Measurements from ENCODE around the gene GPR149.
"Not testable (repeated sequence)": the region's sequence is repeated elsewhere in the genome, so short reads cannot be mapped to it uniquely, and the experiment has no call there.

Gene GPR149, protein sequence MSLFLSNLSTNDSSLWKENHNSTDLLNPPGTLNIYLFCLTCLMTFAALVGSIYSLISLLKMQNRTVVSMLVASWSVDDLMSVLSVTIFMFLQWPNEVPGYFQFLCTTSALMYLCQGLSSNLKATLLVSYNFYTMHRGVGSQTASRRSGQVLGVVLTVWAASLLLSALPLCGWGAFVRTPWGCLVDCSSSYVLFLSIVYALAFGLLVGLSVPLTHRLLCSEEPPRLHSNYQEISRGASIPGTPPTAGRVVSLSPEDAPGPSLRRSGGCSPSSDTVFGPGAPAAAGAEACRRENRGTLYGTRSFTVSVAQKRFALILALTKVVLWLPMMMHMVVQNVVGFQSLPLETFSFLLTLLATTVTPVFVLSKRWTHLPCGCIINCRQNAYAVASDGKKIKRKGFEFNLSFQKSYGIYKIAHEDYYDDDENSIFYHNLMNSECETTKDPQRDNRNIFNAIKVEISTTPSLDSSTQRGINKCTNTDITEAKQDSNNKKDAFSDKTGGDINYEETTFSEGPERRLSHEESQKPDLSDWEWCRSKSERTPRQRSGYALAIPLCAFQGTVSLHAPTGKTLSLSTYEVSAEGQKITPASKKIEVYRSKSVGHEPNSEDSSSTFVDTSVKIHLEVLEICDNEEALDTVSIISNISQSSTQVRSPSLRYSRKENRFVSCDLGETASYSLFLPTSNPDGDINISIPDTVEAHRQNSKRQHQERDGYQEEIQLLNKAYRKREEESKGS

DNA sequence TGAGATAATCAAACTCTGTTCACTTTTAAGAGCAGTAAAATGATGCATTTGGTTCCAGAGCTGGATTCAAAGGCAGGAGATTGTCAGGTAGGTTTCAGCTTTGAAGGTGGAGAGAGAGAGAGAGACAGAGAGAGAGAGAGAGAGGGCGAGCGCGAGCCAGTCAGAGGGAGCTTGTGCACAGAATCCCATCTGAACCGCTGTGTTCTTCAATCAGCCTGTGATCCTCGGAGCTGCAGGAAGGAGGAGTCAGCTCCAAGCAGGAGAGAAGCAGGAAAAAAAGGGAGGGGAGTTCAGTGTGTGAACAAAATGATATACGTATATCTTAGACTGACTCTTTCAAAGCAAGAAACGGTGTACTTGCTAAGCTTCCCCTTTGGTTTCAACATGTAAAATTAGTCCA is at the start of gene GPR149:
GPR149 (minus strand) TSS at position 177 of the 400 bp plus-strand sequence. CDS start 575 bp downstream, outside the sequence.
- DNase-seq: no peak

DNA sequence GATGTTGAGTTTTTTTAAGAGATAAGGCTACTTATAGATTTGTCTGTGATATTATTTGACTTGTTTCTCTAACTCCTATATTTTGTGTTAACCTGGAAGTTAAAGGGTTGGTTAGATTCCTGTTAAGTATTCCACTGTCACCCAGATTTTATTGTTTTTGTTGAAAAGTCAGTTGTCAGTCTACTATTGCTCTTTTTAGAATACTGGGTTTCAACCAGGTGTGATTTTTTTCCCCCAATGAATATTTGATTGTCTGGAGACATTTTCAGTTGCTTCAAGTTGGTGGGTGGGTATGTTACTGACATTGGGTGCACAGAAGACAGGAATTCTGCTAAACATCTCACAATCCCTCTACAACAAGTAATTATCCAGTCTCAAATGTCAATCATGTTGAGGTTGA is 43.8 kb upstream of the GPR149 start:
- no peak for DNase-seq

DNA sequence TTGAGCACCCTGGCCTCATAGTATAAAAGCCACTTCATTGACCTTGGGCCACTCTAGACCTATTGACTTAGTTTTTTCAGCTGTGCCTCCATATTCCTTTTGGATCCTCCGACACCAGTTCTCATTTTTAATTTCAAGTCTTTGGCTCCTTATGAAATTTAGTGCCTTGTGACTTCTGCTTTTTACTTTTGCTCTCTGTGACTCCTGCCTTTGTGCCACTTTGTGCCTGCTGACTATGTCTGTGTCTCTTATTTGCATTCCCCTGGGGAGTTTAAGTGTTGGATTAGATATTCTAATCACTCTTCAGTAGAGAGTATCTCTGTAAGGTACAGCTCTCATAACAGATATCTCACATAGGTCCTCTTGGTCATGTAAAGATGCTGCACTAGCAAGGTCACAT is 39.6 kb upstream of the GPR149 start:
- DNase-seq: no peak

DNA sequence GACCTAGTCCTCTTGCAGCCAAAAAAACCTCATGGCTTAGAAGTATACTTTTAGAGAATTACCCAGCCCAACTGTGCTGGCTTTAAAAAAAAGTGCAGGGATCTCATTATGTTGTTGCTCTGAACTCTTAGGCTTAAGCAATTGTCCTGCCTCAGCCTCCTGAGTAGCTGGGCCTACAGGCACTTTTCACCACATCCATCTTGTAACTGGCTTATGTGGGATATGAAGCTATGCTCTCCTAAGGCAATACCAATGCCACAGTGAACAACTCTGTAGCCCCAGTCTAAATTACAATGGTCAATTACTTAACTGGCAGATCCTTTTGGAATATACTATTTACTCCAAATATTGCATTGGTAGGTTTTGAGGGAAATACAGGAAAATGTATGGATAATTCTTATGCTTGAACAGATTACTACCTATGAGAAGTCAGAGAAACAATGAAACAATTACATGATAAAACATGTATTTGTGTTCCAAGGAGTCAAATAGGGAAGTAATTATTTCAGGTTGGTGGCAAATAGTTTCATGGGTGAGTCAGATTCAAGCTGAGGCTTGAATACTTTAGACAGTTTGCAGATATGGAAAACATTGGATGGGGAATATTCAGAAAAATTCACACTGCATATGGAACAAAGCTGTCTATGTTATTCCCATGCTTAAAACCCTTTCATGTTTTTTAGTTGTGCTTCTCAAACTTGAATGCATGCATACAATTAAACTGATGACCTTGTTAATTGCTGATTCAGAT is 34.6 kb upstream of the GPR149 start:
- no peak for DNase-seq

DNA sequence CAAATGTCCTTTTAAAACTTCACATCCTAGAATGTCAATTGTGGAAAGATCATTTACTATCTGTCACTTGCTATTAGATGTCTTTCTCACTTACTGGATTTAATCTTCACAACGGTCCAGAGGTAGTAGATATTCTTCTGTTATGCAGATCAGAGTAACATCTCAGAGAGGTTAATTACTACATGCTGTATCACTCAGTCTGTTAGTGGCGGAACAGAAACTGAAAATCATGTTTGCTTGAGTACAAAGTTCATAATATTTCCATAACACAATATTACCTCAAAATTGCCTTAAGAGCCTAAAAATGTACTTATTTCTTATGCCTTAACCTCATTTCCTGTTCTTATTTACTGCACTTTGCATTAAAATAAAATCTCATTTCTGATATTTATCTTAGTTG is 28.6 kb upstream of the GPR149 start:
- DNase-seq: no peak

DNA sequence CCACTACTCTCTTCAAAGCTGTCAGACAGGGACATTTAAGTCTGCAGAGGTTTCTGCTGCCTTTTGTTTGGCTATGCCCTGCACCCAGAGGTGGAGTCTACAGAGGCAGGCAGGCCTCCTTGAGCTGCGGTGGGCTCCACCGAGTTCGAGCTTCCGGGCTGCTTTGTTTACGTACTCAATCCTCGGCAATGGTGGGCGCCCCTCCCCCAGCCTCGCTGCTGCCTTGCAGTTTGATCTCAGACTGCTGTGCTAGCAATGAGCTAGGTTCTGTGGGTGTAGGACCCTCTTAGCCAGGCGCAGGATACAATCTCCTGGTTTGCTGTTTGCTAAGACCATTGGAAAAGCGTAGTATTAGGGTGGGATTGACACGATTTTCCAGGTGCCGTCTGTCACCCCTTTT is 9.1 kb upstream of the GPR149 start:
- not testable (repeated sequence) for DNase-seq

DNA sequence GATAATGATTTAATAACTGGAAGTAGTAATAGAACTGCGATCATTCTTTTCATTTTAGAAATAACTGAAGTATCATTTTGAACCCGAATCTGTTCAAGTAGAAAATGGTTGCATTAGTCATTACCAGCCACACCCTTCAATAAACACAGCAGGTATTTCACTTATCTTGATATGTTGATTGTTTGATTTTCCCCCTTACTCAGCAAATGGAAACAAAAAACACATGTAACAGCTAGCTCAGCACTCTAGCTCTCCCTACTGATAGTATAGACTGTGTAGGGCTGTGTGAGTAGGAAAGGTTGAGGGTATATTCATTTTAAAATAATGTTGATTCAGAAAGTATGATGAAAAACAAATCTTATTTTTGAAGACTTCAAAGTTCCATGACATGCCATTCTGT is 1.1 kb upstream of the GPR149 start:
- no peak for DNase-seq

DNA sequence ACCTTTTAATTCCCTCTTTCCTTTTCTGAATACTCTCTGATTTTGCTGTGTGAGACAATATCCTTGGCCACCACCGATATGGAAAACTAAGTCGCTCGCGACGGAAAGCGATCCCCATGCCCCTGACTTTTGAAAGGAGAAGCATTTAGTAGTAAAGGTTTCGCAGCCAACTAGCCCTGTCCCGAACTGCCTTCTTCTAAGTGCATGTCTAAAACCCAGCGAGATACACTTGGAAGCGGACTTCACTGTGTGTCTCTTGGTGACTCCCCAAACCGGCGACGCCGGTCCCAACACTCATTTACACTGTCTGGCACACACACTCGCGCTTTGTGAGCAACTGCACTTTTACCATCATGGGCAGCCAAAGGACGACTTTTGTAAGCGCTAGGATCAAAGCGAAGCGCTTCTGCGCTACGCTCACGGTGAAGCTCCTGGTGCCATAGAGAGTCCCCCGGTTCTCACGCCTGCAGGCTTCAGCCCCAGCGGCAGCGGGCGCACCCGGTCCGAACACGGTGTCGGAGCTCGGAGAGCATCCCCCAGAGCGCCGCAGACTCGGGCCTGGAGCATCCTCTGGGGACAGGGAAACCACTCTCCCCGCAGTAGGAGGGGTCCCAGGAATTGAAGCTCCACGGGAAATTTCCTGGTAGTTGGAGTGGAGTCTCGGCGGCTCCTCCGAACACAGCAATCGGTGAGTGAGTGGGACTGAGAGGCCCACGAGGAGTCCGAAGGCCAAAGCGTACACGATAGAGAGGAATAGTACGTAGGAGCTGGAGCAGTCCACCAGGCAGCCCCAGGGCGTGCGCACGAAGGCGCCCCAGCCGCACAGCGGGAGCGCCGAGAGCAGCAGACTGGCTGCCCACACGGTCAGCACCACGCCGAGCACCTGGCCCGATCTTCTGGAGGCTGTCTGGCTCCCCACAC is 1.4 kb downstream of the GPR149 start:
- no peak for DNase-seq

DNA sequence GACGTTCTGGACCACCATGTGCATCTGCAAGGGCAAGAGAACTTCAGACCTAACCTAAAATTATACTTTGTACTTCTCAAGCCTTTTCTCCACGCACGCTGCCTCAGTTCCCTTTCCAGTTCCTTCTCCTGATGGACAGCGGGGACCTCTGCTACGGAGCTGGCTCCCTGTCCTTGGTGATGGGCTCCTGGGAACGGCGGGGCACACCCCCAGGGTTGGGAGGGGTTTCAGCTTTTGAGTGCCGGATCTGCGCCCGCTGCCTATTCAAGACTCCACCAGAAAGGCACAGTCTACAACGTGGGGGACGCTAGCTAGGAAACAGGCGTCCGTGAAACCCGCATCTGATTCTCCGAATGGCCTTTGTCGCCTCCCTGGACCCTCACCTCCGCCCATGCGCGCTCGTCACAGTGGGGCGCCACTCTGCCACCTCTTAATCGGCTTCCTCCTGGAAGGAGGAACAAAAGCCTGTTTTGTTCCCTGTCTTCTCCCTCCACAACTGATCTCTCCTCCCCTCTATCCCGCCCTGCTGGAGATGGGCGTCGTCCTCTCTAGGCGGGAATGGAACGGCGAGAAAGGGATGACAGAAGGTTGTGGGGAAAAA is 2.2 kb downstream of the GPR149 start:
- DNase-seq: no peak

DNA sequence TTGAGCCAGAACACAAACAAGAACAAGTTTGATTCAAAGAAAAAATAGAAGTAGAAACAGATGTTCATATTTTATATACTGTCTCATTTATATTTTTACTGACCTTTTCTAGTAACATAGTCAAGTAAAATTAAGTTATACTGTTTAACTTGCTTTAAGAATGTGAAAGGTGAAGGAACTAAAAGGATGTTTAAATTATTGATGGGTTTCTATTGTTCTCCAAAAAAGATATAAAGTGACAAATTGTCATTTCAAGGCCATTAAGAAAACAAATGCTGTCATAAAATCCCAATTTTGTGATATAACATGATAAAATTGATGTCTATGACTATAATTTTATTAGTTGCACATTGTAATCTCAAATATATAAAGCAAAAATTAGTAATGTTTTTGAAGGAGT is 7.3 kb downstream of the GPR149 start:
- no peak for DNase-seq

DNA sequence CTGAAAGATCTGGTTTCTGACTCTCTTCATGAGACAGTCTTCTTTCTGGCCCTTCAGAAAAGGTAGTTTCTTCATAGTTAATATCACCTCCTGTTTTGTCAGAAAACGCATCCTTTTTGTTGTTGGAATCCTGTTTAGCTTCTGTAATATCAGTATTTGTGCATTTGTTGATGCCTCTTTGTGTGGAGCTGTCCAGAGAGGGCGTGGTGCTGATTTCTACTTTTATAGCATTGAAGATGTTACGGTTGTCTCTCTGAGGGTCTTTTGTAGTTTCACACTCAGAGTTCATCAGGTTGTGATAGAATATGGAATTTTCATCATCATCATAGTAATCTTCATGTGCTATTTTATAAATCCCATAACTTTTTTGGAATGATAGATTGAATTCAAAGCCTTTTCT is 8.9 kb downstream of the GPR149 start:
- DNase-seq: no peak

DNA sequence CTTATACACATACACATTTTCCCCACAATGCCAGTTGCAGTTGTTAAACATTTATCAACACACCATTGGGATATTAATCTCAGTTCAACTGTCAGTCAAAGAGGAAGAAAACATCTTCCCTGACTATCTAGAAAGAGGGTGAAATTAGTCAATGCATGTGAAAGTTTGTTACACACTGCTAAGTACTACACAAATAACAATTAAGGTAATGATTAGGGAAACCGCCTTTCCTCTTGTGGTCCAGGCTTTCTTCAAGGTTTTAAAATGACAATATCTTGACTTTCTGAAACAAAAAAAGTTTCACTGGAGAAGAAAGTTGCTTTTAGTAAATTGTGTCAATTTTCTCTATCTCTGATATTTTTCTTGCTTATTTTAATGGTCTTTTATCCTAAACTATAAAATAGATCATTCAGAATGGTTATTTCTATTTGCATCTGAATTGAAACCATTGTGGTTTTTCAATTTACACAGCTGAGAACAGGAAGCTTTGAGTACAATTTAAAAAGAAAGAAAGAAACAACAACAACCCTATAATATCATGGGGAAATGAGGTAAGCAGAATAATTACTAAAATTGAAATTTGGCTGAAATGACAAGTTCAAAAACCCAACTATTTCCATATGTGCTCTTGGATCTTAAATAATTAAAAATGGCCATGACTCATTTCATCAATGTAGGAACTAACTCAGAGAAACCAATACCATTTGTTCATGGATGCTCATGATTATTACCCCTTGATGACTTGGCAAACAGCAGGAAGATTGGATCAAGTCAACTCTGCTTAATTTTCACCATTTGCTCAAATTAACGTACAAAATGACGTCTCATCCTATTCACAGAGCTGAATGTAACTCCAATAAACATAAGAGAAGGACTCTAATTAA is 31.7 kb downstream of the GPR149 start:
- DNase-seq: no peak

DNA sequence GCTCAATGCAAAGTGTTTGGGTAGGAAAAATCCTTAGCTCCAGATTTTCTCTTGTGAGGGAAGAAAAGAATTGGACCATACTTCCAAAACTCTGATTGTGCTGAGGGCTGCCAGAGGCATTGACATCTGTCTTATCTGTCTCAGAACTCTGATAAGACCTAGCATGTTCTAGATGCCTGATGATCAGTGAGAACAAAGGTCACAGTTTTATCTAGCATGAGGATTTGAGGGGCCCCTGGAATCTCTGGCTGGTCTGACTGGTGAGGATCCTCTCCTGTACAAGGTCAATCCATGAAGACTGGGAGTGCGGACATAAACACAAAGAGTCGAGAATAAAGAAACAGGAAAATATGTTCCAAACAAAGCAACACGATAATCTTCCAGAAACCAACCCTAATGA is 40.1 kb downstream of the GPR149 start:
- no peak for DNase-seq

DNA sequence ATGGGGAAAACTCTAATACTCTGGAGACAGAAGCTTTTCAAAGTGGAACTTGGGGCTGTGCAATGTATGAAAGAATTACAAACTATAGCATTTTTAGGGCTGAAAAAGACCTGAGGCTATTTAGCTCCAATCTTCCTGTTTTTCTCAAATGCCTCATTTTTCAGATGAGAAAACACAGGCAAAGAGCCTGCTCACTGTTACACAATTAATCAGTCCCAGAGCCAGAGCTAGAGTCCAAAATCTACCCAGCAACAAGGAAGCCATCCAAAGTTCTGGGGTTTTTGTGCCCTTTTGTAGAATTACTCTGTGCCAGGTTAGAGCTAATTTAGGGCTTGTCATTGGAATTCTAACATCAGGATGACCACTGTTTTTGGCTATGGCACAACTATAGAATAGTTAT is 45.5 kb downstream of the GPR149 start:
- DNase-seq: no peak

DNA sequence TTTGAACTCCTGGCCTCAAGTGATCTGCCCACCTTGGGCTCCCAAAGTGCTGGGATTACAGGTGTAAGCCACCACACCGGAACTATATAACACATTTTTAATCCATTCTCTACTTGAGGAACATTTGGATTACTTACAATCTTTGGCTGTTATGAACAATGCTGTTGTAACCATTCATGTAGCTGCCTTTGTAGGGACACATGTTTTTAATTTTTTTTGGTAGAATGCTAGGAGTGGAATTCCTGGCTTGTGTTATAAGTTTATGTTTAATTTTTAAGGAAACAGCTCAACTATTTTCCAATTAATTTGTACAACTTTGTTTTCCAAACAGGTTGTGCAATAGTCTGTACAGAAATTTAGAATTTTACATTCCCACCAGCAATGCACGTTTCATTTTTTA is 51.7 kb downstream of the GPR149 start:
- DNase-seq: no peak

DNA sequence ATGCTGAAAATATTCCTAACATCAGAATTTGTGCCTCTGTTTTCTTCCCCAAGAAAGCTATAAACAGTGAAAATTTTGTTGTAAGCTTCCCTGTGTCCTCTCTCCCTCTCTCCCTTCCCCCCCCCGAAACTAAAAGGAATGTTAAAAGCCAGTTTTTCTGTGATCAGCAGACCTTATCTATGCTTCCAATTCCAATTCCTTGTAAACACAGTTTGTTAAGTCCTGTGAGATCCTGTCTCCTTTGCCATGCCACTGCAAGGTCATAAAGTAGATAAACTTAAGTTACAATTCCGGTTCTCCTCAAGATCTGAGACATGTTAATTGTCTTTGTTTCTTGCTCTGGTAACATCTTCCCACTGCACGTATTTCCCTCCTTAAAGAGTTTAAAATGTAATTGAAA is 62.8 kb downstream of the GPR149 start:
- DNase-seq: no peak

DNA sequence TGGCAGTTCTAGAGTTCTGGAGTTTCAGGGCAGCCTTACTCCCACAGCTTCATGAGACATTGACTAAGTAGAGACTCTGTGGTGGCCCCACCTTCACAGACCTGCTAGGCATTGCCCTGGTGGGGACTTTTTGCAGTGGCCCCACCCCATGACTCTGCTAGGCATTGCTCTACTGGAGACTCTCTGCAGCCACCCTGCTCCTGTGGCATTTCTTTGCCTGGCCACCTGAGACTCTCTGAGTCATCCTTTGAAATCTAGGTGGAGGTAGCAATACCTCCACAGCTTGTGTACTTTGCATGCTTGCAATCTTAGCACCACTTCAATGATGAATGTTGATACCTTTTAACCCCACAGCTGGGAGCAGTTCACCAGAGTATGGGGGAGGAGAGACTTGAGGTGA is 65.1 kb downstream of the GPR149 start:
- no peak for DNase-seq

DNA sequence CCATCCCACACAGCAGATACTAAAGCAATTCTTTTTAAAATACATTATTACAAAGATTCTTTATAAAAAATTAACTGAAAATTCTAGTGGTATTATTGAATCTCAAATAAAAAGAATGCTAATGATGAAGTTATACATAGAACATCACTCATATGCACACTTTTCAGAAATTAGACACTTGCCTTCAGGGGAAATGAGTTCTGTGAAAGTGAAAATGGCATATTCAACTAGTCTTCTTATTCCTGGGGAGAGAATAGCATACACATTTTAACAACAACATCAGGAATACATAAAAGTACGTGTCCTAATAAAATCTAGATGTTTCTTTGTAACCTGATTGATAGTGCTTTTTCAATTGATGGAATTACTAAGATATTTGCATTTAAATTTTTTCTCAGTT is 68.9 kb downstream of the GPR149 start:
- DNase-seq: no peak

DNA sequence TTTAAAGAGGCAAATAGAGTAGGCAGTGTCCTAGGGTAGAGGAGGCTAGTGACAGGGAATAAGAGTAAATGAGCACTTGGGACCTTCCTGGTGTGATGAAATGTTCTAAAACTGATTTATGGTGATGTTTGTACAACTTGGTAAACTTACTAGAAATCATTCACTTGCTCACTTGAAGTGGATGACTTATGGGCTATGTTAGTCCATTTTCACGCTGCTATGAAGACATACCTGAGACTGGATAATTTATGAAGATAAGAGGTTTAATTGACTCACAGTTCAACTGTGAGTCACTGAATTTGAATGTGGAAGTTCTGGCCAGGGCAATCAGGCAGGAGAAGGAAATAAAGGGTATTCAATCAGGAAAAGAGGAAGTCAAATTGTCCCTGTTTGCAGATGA is 74.0 kb downstream of the GPR149 start:
- no peak for DNase-seq

DNA sequence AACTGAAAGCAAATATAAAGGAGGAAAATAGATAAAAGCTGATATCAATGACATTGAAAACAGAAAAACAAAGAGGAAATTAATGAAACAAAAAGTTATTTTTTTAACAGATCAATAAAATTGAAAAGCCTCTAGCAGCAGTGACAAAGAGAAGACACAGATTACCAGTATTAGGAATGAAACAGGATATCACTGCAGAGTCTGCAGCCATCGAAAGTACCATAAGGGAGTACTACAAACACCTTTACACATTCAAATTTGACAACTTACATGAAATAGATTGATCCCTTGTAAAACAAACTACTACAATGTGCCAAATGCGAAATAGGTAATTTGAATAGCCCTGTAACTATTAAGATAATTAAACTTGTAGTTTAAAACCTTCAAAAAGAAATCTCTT is 80.8 kb downstream of the GPR149 start:
- DNase-seq: no peak
